ENCODE results near the gene GMIP.
"Not testable (repeated sequence)": the region's sequence is repeated elsewhere in the genome, so short reads cannot be mapped to it uniquely, and the experiment has no call there.

GRCh38 chr19:19598728-19599451, 44.6 kb downstream of the GMIP start:
- not testable (repeated sequence) for TF ChIP-seq CTCF (conservative IDR thresholded peaks at IDR 0.05); ZFX (IDR thresholded peaks at IDR 0.05)
